SK-N-SH (cell line): ENCODE measurements around the gene FAM53A.

Source experiments
- GABPA ChIP-seq: IDR thresholded peaks from 2 replicates; pipeline ENCODE4 v1.4.0; 2012; ENCODE audit warnings: low read depth, mild to moderate bottlenecking
- POLR2AphosphoS5 ChIP-seq: IDR thresholded peaks from 2 replicates; pipeline ENCODE4 v1.6.1; 2012; ENCODE audit warnings: low read depth, low read length
- TF ChIP-seq, protein P1 (sequence below): fragments of 200-600 bp; sonication (generic); IDR thresholded peaks from 2 replicates; pipeline ENCODE4 v1.6.1; 2017; ENCODE audit warnings: antibody characterized with exemption, mild to moderate bottlenecking, moderate library complexity

DNA sequence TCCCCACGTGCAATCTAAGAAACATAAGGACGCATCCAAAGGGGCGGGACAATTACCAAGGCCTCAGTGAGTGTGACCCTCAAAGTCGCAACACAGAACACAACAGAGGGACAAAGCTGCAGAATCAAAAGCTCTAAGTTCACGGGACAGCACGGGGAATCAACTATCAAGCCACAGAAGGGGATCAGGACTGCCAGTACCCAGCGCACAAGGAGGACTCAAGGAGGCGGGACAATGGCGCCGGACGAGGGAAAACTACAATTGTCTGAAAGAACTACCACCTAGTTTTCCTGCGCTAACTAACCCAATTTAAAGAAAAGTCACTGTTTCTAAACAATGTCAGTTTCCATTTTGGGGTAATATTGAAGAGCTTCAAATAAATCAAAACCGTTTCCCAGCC lies 1.3 kb downstream of the FAM53A start:
- TF ChIP-seq, protein P1, sequence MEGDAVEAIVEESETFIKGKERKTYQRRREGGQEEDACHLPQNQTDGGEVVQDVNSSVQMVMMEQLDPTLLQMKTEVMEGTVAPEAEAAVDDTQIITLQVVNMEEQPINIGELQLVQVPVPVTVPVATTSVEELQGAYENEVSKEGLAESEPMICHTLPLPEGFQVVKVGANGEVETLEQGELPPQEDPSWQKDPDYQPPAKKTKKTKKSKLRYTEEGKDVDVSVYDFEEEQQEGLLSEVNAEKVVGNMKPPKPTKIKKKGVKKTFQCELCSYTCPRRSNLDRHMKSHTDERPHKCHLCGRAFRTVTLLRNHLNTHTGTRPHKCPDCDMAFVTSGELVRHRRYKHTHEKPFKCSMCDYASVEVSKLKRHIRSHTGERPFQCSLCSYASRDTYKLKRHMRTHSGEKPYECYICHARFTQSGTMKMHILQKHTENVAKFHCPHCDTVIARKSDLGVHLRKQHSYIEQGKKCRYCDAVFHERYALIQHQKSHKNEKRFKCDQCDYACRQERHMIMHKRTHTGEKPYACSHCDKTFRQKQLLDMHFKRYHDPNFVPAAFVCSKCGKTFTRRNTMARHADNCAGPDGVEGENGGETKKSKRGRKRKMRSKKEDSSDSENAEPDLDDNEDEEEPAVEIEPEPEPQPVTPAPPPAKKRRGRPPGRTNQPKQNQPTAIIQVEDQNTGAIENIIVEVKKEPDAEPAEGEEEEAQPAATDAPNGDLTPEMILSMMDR = no peak
- TF ChIP-seq GABPA (no peak), POLR2AphosphoS5 (no peak)
